ENCODE results near the gene DDIT3. TPM values are rescaled to one million over a fixed set of nuclear protein-coding genes. Genes with fewer than 3 reads are reported as not detected.

Gene DDIT3
- total and polyA plus RNA-seq, 2 of the 13 experiments (the other 11 are each of a cell fraction or from before 2014, with no cell fraction given) = 27.5 to 48.7 TPM

- TF ChIP-seq ZNF18 (CRISPR knock-in tag; IDR thresholded peaks at IDR 0.05; ENCODE audit: insufficient replicate concordance) = no peak
- no peak for TF ChIP-seq ZNF280D (CRISPR knock-in tag; IDR thresholded peaks at IDR 0.05)
- no peak for TF ChIP-seq ELF4 (CRISPR knock-in tag; IDR thresholded peaks at IDR 0.05; ENCODE audit: borderline replicate concordance)
- TF ChIP-seq ZNF292 (CRISPR knock-in tag; IDR thresholded peaks at IDR 0.05; ENCODE audit: borderline replicate concordance, low read depth) = no peak
- TF ChIP-seq ZNF253 (CRISPR knock-in tag; IDR thresholded peaks at IDR 0.05; ENCODE audit: borderline replicate concordance) = no peak
- TF ChIP-seq ZEB1 (IDR thresholded peaks at IDR 0.05; ENCODE audit: insufficient replicate concordance, low read depth) = no peak
- no peak for TF ChIP-seq ZBTB49 (CRISPR knock-in tag; IDR thresholded peaks at IDR 0.05; ENCODE audit: borderline replicate concordance)
- TF ChIP-seq ZFP41 (CRISPR knock-in tag; IDR thresholded peaks at IDR 0.05; ENCODE audit: borderline replicate concordance) = no peak
- TF ChIP-seq ZFP36L1 (CRISPR knock-in tag; IDR thresholded peaks at IDR 0.05) = no peak
- TF ChIP-seq SAFB2 (CRISPR knock-in tag; IDR thresholded peaks at IDR 0.05; ENCODE audit: borderline replicate concordance, low read depth) = no peak
Observed at GRCh38 chr12:57552835-57553313, 32.6 kb upstream of the DDIT3 start (continued).

All from HepG2 (cell line).